ENCODE results near the gene ARPC2.

ARPC2 gene

GRCh38 chr2:218284106-218284811 is 67.3 kb downstream of the ARPC2 start:
- no peak for TF ChIP-seq CTCF (IDR thresholded peaks at IDR 0.05; ENCODE audit: control insufficient read depth, insufficient read depth, low read depth, low read length, missing control alignments)
- H3K4me3 ChIP-seq (ENCODE audit: control insufficient read depth, low read depth, low read length): no peak overlapping the region
- no peak for DNase-seq (ENCODE audit: low read depth)

GRCh38 chr2:218285604-218286003 is 68.6 kb downstream of the ARPC2 start:
- no peak for TF ChIP-seq CTCF (IDR thresholded peaks at IDR 0.05; ENCODE audit: control insufficient read depth, insufficient read depth, low read depth, low read length, missing control alignments)
- DNase-seq (ENCODE audit: low read depth): peak; percentile 56
- peak overlapping the region; percentile 43 for H3K4me3 ChIP-seq (ENCODE audit: control insufficient read depth, low read depth, low read length)

- peak; percentile 85 for DNase-seq (ENCODE audit: low read depth)
- peak overlapping the region; percentile 43 for H3K4me3 ChIP-seq (ENCODE audit: control insufficient read depth, low read depth, low read length)
Observed at GRCh38 chr2:218286570-218287459, 69.8 kb downstream of the ARPC2 start.

GRCh38 chr2:218289639-218290315 is 72.8 kb downstream of the ARPC2 start:
- H3K4me3 ChIP-seq (ENCODE audit: control insufficient read depth, low read depth, low read length): peak overlapping the region; percentile 67
- no peak for DNase-seq (ENCODE audit: low read depth)
- TF ChIP-seq CTCF (IDR thresholded peaks at IDR 0.05; ENCODE audit: control insufficient read depth, insufficient read depth, low read depth, low read length, missing control alignments): no peak

More at GRCh38 chr2:218286570-218287459, 69.8 kb downstream of the ARPC2 start:
- TF ChIP-seq CTCF (IDR thresholded peaks at IDR 0.05; ENCODE audit: control insufficient read depth, insufficient read depth, low read depth, low read length, missing control alignments): no peak

GRCh38 chr2:218290316-218291261 is 73.6 kb downstream of the ARPC2 start:
- H3K4me3 ChIP-seq (ENCODE audit: control insufficient read depth, low read depth, low read length): peak overlapping the region; percentile 67
- DNase-seq (ENCODE audit: low read depth): no peak
- TF ChIP-seq CTCF (IDR thresholded peaks at IDR 0.05; ENCODE audit: control insufficient read depth, insufficient read depth, low read depth, low read length, missing control alignments): no peak

Measured in AG09309 (cell line).